Osteoblast (primary cell): ENCODE data around the gene MIDN. TPM values are rescaled to one million over a fixed set of nuclear protein-coding genes. Genes with fewer than 3 reads are reported as not detected.

Experiments
- DNase-seq: peaks from one replicate; pipeline ENCODE4 v3.0.0; 2011; ENCODE audit warnings: low spot score, mixed read lengths; ENCODE audit not compliant: insufficient read length; ENCODE audit errors: missing footprints
- H2AFZ ChIP-seq: 2 replicates; pipeline ENCODE4 v1.6.0; 2011; ENCODE audit warnings: mild to moderate bottlenecking, low read length
- H3K27ac ChIP-seq: 2 replicates; pipeline ENCODE4 v1.5.1; 2011; ENCODE audit warnings: mild to moderate bottlenecking, low read depth, low read length, moderate library complexity
- H3K27me3 ChIP-seq: 2 replicates; pipeline ENCODE4 v1.6.0; 2012; ENCODE audit warnings: mild to moderate bottlenecking, control low read depth, inconsistent platforms, low read length, moderate library complexity; ENCODE audit not compliant: insufficient read depth
- H3K36me3 ChIP-seq: 2 replicates; pipeline ENCODE4 v1.5.1; 2011; ENCODE audit warnings: mild to moderate bottlenecking, low read length, control low read depth, moderate library complexity; ENCODE audit not compliant: insufficient read depth
- H3K4me1 ChIP-seq: 2 replicates; pipeline ENCODE4 v1.5.1; 2011; ENCODE audit warnings: mild to moderate bottlenecking, low read length, control low read depth, moderate library complexity; ENCODE audit not compliant: insufficient read depth
- H3K4me2 ChIP-seq: 2 replicates; pipeline ENCODE4 v1.6.0; 2011; ENCODE audit warnings: mild to moderate bottlenecking, low read length; ENCODE audit not compliant: insufficient read depth
- H3K4me3 ChIP-seq: fragments of 200-600 bp; sonication (generic); 3 replicates; pipeline ENCODE4 v1.5.1; 2012; ENCODE audit warnings: mild to moderate bottlenecking, low read length, inconsistent platforms; ENCODE audit not compliant: insufficient read depth
- H3K79me2 ChIP-seq: 2 replicates; pipeline ENCODE4 v1.6.0; 2012; ENCODE audit warnings: mild to moderate bottlenecking, low read length, control low read depth, inconsistent platforms; ENCODE audit not compliant: insufficient read depth
- H3K9me3 ChIP-seq: 2 replicates; pipeline ENCODE4 v1.5.1; 2011; ENCODE audit warnings: low read depth, low read length, control low read depth
- H4K20me1 ChIP-seq: 2 replicates; pipeline ENCODE4 v1.6.0; 2012; ENCODE audit warnings: mild to moderate bottlenecking, low read length, control low read depth; ENCODE audit not compliant: insufficient read depth
- CTCF ChIP-seq: IDR thresholded peaks from 2 replicates; pipeline ENCODE4 v1.5.1; 2011; ENCODE audit warnings: mild to moderate bottlenecking, low read depth, low read length, moderate library complexity; ENCODE audit errors: extremely low read depth
- total RNA-seq: library from RNA; depleted of rRNA; stranded (reverse); fragments of >200 nt; gene quantifications from 2 replicates; pipeline ENCODE4 v1.2.3, GENCODE V29; 2012

The MIDN gene
- total RNA-seq, 1 donor = 19.9 TPM

GRCh38 chr19:1239796-1240737 lies 8.3 kb upstream of the MIDN start:
- H3K4me2 ChIP-seq = peak overlapping the region; percentile 90
- no peaks in the 10 kb centered on the region for H3K9me3 ChIP-seq
- no peaks in the 10 kb centered on the region for H3K36me3 ChIP-seq
- no peaks in the 10 kb centered on the region for H3K27me3 ChIP-seq
- H2AFZ ChIP-seq = peak overlapping the region; percentile 58
- peak overlapping the region; percentile 86 for H3K27ac ChIP-seq
- TF ChIP-seq CTCF = peak; percentile 68
- H3K79me2 ChIP-seq = peaks cover 44% of the 10 kb centered on the region
- DNase-seq = peak; percentile 100
- peaks cover 38% of the 10 kb centered on the region for H3K4me1 ChIP-seq
- peaks cover 33% of the 10 kb centered on the region for H4K20me1 ChIP-seq
- peak overlapping the region; percentile 64 for H3K4me3 ChIP-seq

GRCh38 chr19:1240925-1241324 lies 7.5 kb upstream of the MIDN start:
- Histone ChIP-seq H2AFZ (peak overlapping the region; percentile 90), H3K27ac (peak overlapping the region; percentile 82)
- TF ChIP-seq CTCF = no peak

DNA sequence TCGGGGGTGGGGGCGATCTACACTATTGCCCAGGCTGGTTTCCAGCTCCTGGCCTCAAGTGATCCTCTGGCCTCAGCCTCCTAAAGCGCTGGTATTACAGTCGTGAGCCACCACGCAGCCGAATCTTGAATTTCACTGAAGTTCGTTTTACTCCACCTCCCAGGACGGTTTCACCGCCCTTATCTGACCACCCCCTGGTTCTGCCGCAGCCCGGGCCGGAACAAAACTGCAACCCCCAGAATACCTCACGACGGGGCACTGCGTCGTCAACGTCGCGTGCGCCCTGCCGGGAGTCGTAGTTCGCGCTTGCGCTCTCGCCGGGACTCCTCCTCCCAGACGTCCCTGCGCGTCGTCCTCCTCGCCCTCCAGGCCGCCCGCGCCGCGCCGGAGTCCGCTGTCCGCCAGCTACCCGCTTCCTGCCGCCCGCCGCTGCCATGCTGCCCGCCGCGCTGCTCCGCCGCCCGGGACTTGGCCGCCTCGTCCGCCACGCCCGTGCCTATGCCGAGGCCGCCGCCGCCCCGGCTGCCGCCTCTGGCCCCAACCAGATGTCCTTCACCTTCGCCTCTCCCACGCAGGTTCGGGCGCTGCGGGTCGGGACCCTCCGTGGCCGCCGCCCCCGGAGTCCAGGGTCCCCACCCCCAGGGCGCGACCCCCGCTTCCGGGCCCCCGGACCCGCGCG lies 6.8 kb upstream of the MIDN start, which contains the start of gene ATP5F1D:
Gene ATP5F1D, plus strand, starts transcription at position 335 of the 679 bp plus-strand sequence. Its CDS starts 100 bp downstream, at position 435.
- no peaks in the 10 kb centered on the region for H3K36me3 ChIP-seq
- TF ChIP-seq CTCF = no peak
- H3K4me2 ChIP-seq = peak within 1 kb of the TSS; percentile 90
- H3K9me3 ChIP-seq = no peaks in the 10 kb centered on the region
- peak within 1 kb of the TSS; percentile 82 for H3K27ac ChIP-seq
- peak; percentile 100 for DNase-seq
- H3K4me1 ChIP-seq = peaks cover 40% of the 10 kb centered on the region
- H3K79me2 ChIP-seq = peaks cover 29% of the 10 kb centered on the region
- H3K4me3 ChIP-seq = peak within 1 kb of the TSS; percentile 89
- no peaks in the 10 kb centered on the region for H3K27me3 ChIP-seq
- H4K20me1 ChIP-seq = peaks cover 21% of the 10 kb centered on the region
- H2AFZ ChIP-seq = peak within 1 kb of the TSS; percentile 90

More at GRCh38 chr19:1240925-1241324, 7.5 kb upstream of the MIDN start:
- no peaks in the 10 kb centered on the region for H3K36me3 ChIP-seq
- peaks cover 40% of the 10 kb centered on the region for H3K4me1 ChIP-seq
- no peaks in the 10 kb centered on the region for H3K27me3 ChIP-seq
- no peaks in the 10 kb centered on the region for H3K9me3 ChIP-seq
- peaks cover 36% of the 10 kb centered on the region for H3K79me2 ChIP-seq
- H4K20me1 ChIP-seq = peaks cover 27% of the 10 kb centered on the region
- peak overlapping the region; percentile 90 for H3K4me2 ChIP-seq
- DNase-seq = no peak
- peak overlapping the region; percentile 89 for H3K4me3 ChIP-seq
